Peyer's patch (tissue), 4 donors: ENCODE data around the gene DPY19L3.

Source experiments
- POLR2A ChIP-seq, 2 donors: fragments of 450-650 bp; IDR thresholded peaks; one replicate each; pipeline ENCODE4 v1.5.1; 2017; ENCODE audit warnings: antibody characterized with exemption in 2 of 2, mild to moderate bottlenecking in 2 of 2, moderate library complexity in 2 of 2
- TF ChIP-seq, protein P1 (sequence below), 6 experiments: fragments of 450-650 bp in 4 of 6; fragments of 200-600 bp in 2 of 6; sonication (generic) in 1 of 6; IDR thresholded peaks; one replicate each; pipeline ENCODE4 v1.5.1; 2017 to 2019; ENCODE audit warnings: antibody characterized with exemption in 6 of 6, mild to moderate bottlenecking in 3 of 6, moderate library complexity in 1 of 6

DNA sequence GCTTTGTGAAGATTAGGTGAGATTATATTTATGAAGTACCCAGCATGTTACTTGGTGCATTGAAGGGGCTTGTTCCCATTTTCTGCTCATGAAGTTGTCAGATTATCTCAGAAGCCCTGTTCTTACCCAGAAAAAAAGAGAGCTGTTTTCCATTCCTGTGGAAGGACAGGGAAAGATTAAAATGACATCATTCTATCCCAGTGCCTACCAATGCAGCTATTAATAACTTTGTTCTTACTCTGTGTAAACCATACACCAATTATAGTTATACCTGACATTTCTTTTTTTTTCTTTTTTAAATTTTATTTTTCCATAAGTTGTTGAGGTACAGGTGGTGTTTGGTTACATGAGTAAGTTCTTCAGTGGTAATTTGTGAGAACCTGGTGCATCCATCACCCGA is 41.5 kb upstream of the DPY19L3 start:
- TF ChIP-seq, protein P1, sequence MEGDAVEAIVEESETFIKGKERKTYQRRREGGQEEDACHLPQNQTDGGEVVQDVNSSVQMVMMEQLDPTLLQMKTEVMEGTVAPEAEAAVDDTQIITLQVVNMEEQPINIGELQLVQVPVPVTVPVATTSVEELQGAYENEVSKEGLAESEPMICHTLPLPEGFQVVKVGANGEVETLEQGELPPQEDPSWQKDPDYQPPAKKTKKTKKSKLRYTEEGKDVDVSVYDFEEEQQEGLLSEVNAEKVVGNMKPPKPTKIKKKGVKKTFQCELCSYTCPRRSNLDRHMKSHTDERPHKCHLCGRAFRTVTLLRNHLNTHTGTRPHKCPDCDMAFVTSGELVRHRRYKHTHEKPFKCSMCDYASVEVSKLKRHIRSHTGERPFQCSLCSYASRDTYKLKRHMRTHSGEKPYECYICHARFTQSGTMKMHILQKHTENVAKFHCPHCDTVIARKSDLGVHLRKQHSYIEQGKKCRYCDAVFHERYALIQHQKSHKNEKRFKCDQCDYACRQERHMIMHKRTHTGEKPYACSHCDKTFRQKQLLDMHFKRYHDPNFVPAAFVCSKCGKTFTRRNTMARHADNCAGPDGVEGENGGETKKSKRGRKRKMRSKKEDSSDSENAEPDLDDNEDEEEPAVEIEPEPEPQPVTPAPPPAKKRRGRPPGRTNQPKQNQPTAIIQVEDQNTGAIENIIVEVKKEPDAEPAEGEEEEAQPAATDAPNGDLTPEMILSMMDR (IDR thresholded peaks at IDR 0.05) = no peak
- no peak for TF ChIP-seq POLR2A (IDR thresholded peaks at IDR 0.05)
